Activated CD8-positive, alpha-beta memory T cell treated with anti-CD3 and anti-CD28 coated beads, Interleukin-2, amount 10 ng/mL, durations not matched to agents 7 days and 5 days (primary cell): Measurements from ENCODE around the gene GRK2. TPM values are rescaled to one million over a fixed set of nuclear protein-coding genes. Genes with fewer than 3 reads are reported as not detected.
"Not testable (repeated sequence)": the region's sequence is repeated elsewhere in the genome, so short reads cannot be mapped to it uniquely, and the experiment has no call there.

Experiments used
- ATAC-seq: fragments of 150-1000 bp; cut with Tn5 transposase; one replicate; pipeline ENCODE4 v1.10.0; 2021; ENCODE audit warnings: moderate library complexity
- CTCF ChIA-PET: fragments of 350-600 bp; sonication (Branson Sonifier 250); formaldehyde crosslinking; loops from one replicate; lab custom pipeline; 2021; ENCODE audit warnings: antibody characterized with exemption; lab: Charles Lee
- DNase-seq: peaks from one replicate; pipeline ENCODE4 v3.0.0-alpha.2; 2020
- H3K27ac Mint-ChIP-seq: one replicate; pipeline ENCODE4 v1.8.0; 2021; ENCODE audit warnings: mild to moderate bottlenecking, mixed read lengths
- H3K27me3 Mint-ChIP-seq: one replicate; pipeline ENCODE4 v1.8.0; 2021; ENCODE audit warnings: mixed read lengths
- H3K36me3 Mint-ChIP-seq: one replicate; pipeline ENCODE4 v1.8.0; 2021; ENCODE audit warnings: mild to moderate bottlenecking, mixed read lengths
- H3K4me1 Mint-ChIP-seq: one replicate; pipeline ENCODE4 v1.8.0; 2021; ENCODE audit warnings: mixed read lengths
- H3K4me3 Mint-ChIP-seq: one replicate; pipeline ENCODE4 v1.8.0; 2021; ENCODE audit warnings: mild to moderate bottlenecking, moderate library complexity, mixed read lengths
- H3K9me3 Mint-ChIP-seq: one replicate; pipeline ENCODE4 v1.8.0; 2022; ENCODE audit warnings: low read depth, mixed read lengths
- total RNA-seq, 2 experiments: library from RNA; stranded (reverse); gene quantifications; one replicate each; pipeline ENCODE4 v1.2.3, GENCODE V29; 2021

The GRK2 gene
- total RNA-seq = 100 to 1,000 TPM; 366 to 402 TPM

DNA sequence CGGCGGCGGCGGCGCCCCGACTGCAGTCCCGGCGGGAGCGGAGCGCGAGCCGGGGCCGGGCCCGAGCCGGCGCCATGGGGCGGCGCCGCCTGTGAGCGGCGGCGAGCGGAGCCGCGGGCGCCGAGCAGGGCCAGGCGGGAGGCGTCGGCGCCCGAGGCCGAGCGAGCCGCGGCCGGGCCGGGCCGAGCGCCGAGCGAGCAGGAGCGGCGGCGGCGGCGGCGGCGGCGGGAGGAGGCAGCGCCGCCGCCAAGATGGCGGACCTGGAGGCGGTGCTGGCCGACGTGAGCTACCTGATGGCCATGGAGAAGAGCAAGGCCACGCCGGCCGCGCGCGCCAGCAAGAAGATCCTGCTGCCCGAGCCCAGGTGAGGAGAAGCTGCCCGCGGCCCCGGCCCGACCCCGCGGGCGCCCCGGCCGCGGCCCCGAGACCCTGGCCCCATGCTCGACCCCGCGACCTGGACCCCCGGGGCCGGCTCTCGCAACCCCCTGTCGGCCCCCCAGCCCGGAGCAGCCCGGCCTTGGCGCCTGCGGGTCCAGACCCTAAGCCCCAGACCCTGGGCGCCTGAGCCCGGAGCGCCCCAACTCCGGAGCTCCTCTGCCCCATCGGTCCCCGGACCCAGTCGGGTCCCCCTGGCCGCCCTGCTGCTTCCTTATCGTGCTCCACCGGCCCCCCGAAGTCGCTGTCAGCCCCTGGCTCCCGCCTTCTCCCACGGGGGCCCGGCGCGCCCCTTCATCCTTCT is at the start of gene GRK2:
Gene GRK2, plus strand, starts transcription at position 25 of the 739 bp plus-strand sequence. Its CDS starts 227 bp downstream, at position 252.
- Mint-ChIP-seq H3K4me1 (peaks cover 74% of the 10 kb centered on the region), H3K9me3 (no peaks in the 10 kb centered on the region), H3K4me3 (peak within 1 kb of the TSS; percentile 99), H3K27me3 (peaks cover 4% of the 10 kb centered on the region), H3K27ac (peak within 1 kb of the TSS; percentile 98), H3K36me3 (peaks cover 46% of the 10 kb centered on the region)
- DNase-seq (peak; percentile 64), ATAC-seq (peak; percentile 24)
- CTCF ChIA-PET = interaction anchor here (0.6 to 9.3 kb wide), 10 partner anchors 12 to 79 kb away, joined by 3 to 137 read pairs (median 6); partner anchors contain the start of gene ANKRD13D

DNA sequence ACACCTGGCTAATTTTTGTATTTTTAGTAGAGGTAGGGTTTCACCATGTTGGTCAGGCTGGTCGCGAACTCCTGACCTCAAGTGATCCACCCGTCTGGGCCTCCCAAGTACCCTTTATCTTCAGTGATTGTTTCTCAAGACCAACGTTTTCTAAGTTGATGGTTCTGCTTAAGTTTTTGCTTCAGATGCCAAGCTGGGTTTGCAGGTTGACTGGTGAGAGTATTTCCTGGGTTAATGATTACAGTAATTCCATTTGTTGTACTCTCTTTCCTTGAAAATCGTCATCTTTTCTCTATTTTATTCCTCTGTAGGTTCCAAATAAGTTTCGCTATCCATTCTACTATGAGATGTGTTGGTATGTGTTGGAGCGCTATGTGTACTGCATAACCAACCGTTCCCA is 38.5 kb upstream of the GRK2 start:
- Mint-ChIP-seq H3K36me3 (peaks cover 41% of the 10 kb centered on the region), H3K27me3 (no peaks in the 10 kb centered on the region), H3K27ac (no peak overlapping the region), H3K4me1 (peaks cover 5% of the 10 kb centered on the region), H3K4me3 (no peak overlapping the region), H3K9me3 (no peaks in the 10 kb centered on the region)
- no peak for DNase-seq
- CTCF ChIA-PET = no interaction called here
- ATAC-seq = no peak

- no peaks in the 10 kb centered on the region for H3K9me3 Mint-ChIP-seq
- H3K27ac Mint-ChIP-seq = no peak overlapping the region
- peaks cover 42% of the 10 kb centered on the region for H3K36me3 Mint-ChIP-seq
- DNase-seq (no peak), ATAC-seq (no peak)
- no peak overlapping the region for H3K4me3 Mint-ChIP-seq
- H3K4me1 Mint-ChIP-seq = peaks cover 19% of the 10 kb centered on the region
- H3K27me3 Mint-ChIP-seq = no peaks in the 10 kb centered on the region
- CTCF ChIA-PET = interaction anchor here (0.6 to 2.1 kb wide), 4 partner anchors 9 to 457 kb away, joined by 3 to 10 read pairs (median 3); no protein-coding TSS in a partner anchor
Measured at GRCh38 chr11:67230406-67230805, 35.9 kb upstream of the GRK2 start.

DNA sequence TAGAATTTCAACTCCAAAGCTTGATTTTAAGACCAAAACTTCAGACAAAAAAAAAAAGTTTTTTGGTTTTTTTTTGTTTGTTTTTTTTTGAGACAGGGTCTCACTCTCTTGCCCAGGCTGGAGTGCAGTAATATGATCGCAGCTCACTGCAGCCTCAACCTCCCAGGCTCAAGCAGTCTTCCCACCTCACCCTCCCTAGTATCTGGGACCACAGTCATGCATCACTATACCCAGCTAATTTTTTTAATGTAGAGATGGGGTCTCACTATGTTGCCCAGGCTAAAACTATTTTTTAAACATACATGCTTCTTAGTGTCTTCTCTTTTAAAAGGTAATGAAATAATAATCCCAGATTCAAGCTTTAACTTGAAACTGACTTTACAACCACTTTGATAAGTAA is 35.4 kb upstream of the GRK2 start:
- Mint-ChIP-seq H3K27me3 (no peaks in the 10 kb centered on the region), H3K27ac (no peak overlapping the region), H3K4me3 (no peak overlapping the region), H3K4me1 (peaks cover 19% of the 10 kb centered on the region), H3K36me3 (peaks cover 42% of the 10 kb centered on the region), H3K9me3 (no peaks in the 10 kb centered on the region)
- ATAC-seq (no peak), DNase-seq (no peak)
- CTCF ChIA-PET = interaction anchor here (0.6 to 2.1 kb wide), 4 partner anchors 9 to 457 kb away, joined by 3 to 10 read pairs (median 3); no protein-coding TSS in a partner anchor

- Mint-ChIP-seq H3K36me3 (peaks cover 28% of the 10 kb centered on the region), H3K27me3 (no peaks in the 10 kb centered on the region), H3K9me3 (no peaks in the 10 kb centered on the region), H3K4me1 (peaks cover 21% of the 10 kb centered on the region), H3K4me3 (no peak overlapping the region), H3K27ac (peak overlapping the region; percentile 61)
- CTCF ChIA-PET = interaction anchor here (0.9 to 1.5 kb wide), 6 partner anchors 18 to 162 kb away, joined by 3 to 5 read pairs (median 3); no protein-coding TSS in a partner anchor
- ATAC-seq (peak; percentile 31), DNase-seq (no peak)
Measured at GRCh38 chr11:67233584-67234190, 32.6 kb upstream of the GRK2 start.

DNA sequence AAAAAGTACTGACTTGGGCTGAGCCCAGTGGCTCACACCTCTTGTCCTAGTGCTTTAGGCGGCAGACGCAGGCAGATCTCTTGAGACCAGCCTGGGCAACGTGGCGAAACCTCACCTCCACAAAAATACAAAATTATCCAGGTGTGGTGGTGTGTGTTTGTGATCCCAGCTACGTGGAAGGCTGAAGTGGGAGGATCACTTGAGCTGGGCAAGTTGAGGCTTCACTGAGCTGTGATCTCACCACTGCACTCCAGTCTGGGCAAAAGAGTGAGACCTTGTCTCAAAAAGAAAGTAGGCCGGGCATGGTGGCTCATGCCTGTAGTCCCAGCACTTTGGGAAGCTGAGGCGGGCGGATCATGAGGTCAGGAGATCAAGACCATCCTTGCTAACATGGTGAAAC is 31.7 kb upstream of the GRK2 start:
- H3K4me1 Mint-ChIP-seq = peaks cover 29% of the 10 kb centered on the region
- H3K36me3 Mint-ChIP-seq = peaks cover 22% of the 10 kb centered on the region
- not testable (repeated sequence) for DNase-seq, H3K4me3 Mint-ChIP-seq, H3K9me3 Mint-ChIP-seq, ATAC-seq, H3K27me3 Mint-ChIP-seq
- CTCF ChIA-PET = interaction anchor here (1.1 to 1.4 kb wide), 2 partner anchors 17 to 147 kb away, joined by 3 to 5 read pairs; no protein-coding TSS in a partner anchor
- H3K27ac Mint-ChIP-seq = peak overlapping the region; percentile 61

DNA sequence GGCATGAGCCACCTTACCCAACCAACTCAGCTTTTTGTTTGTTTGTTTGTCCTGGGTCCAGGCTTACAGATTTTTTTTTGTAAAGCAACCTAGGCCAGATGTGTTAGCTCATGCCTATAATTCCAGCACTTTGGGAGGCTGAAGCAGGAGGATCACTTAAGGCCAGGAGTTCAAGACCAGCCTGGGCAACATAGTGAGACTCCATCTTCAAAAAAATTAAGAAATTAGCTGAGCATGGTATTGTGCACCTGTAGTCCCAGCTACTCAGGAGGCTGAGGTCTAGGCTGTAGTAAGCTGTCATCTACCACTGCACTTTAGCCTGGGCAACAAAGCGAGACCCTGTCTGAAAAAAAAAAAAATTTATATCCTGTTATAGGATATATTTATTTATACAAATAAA is 28.7 kb upstream of the GRK2 start:
- peaks cover 39% of the 10 kb centered on the region for H3K4me1 Mint-ChIP-seq
- DNase-seq = no peak

GRCh38 chr11:67238894-67239782 is 27.1 kb upstream of the GRK2 start:
- no peaks in the 10 kb centered on the region for H3K27me3 Mint-ChIP-seq
- peak overlapping the region; percentile 95 for H3K4me3 Mint-ChIP-seq
- CTCF ChIA-PET = interaction anchor here (0.6 to 4.0 kb wide), 22 partner anchors 8 to 601 kb away, joined by 3 to 22 read pairs (median 4); partner anchors contain the start of genes GRK2, KDM2A, POLD4 and PPP1CA
- DNase-seq (no peak), ATAC-seq (no peak)
- peaks cover 43% of the 10 kb centered on the region for H3K36me3 Mint-ChIP-seq
- peak overlapping the region; percentile 93 for H3K27ac Mint-ChIP-seq
- no peaks in the 10 kb centered on the region for H3K9me3 Mint-ChIP-seq
- peaks cover 45% of the 10 kb centered on the region for H3K4me1 Mint-ChIP-seq

More for the DNA sequence above, 28.7 kb upstream of the GRK2 start:
- Mint-ChIP-seq H3K27me3 (no peaks in the 10 kb centered on the region), H3K4me3 (no peak overlapping the region), H3K9me3 (no peaks in the 10 kb centered on the region), H3K27ac (no peak overlapping the region), H3K36me3 (peaks cover 35% of the 10 kb centered on the region)
- CTCF ChIA-PET = interaction anchor here (4.0 kb wide), 1 partner anchor 114 kb away, joined by 16 read pairs; no protein-coding TSS in a partner anchor
- no peak for ATAC-seq

- H3K27me3 Mint-ChIP-seq = no peaks in the 10 kb centered on the region
- H3K4me1 Mint-ChIP-seq = peaks cover 44% of the 10 kb centered on the region
- CTCF ChIA-PET = interaction anchor here (0.6 to 4.0 kb wide), 18 partner anchors 9 to 602 kb away, joined by 3 to 22 read pairs (median 5); partner anchors contain the start of genes GRK2, KDM2A, POLD4 and PPP1CA
- H3K36me3 Mint-ChIP-seq = peaks cover 46% of the 10 kb centered on the region
- H3K27ac Mint-ChIP-seq = peak overlapping the region; percentile 93
- DNase-seq (peak; percentile 99), ATAC-seq (peak; percentile 94)
- peak overlapping the region; percentile 95 for H3K4me3 Mint-ChIP-seq
- no peaks in the 10 kb centered on the region for H3K9me3 Mint-ChIP-seq
Measured at GRCh38 chr11:67239783-67240575, 26.3 kb upstream of the GRK2 start.

DNA sequence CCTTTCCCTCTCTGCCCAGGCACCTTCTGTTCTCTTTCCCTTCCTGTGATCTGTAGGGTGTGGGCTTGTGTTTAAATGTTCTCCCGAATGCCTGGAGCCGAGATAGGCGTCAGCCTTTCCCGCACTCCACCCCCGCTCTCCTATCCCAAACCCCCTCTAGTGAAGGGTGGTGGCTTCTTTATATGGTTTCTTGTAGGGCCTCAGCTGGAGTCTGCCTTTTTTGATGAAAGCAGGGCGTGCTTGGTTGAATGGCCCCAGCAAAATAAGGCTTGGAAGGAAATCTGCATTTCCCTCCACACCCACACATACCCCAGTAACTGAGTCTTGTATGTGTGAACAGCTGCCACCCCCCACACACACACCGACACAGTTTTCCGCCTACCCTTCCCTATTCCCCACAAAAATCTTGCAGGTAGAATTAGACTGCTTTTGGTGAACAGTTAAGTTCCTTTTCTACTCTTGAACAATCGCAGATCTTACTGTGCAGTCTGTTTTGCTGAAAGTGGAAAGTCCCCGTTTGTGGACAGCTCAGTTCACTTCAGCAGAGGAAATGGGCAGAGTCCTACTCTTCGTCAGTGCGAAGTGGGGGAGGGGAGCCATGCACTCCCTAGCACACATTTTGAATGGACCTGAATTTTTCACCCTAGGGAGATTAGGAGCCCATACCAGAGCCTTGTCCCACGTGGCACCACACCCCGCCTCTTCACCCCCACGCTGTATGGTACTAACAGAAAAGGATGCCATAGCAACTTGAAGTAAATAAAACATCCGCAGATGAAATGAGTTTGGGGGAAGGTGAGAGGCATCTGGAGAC is 25.5 kb upstream of the GRK2 start:
- Mint-ChIP-seq H3K36me3 (peaks cover 52% of the 10 kb centered on the region), H3K4me3 (peak overlapping the region; percentile 95), H3K27ac (peak overlapping the region; percentile 93), H3K27me3 (no peaks in the 10 kb centered on the region), H3K9me3 (no peaks in the 10 kb centered on the region), H3K4me1 (peaks cover 48% of the 10 kb centered on the region)
- ATAC-seq (peak; percentile 41), DNase-seq (peak; percentile 88)
- CTCF ChIA-PET = interaction anchor here (0.7 to 4.0 kb wide), 11 partner anchors 10 to 551 kb away, joined by 3 to 22 read pairs (median 6); partner anchors contain the start of gene PPP1CA

DNA sequence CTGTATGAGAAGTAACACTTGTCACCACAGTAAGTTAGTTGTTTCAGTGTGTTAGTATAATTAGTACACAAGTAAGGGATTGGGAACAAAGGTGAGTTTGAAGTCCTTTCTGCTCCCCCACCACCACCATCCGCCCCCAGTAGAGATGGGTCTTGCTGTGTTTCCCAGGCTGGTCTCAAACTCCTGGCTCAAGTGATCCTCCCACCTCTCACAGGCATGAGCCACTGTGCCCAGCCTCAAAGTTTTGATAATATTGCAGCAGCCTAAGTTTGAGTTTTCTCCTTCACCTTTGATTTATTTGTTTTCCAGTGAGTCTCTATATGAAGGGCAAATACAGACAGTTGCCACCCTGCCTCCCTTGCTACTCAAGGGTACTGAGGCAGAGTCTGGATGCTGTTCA is 23.7 kb upstream of the GRK2 start:
- Mint-ChIP-seq H3K27me3 (no peaks in the 10 kb centered on the region), H3K36me3 (peaks cover 61% of the 10 kb centered on the region), H3K9me3 (no peaks in the 10 kb centered on the region), H3K4me1 (peaks cover 52% of the 10 kb centered on the region), H3K27ac (peak overlapping the region; percentile 93), H3K4me3 (peak overlapping the region; percentile 95)
- ATAC-seq (no peak), DNase-seq (no peak)
- CTCF ChIA-PET = interaction anchor here (1.2 kb wide), 2 partner anchors 10 to 21 kb away, joined by 3 to 4 read pairs; no protein-coding TSS in a partner anchor
